Peyer's patch (tissue), 4 donors: ENCODE data around the gene NOL3.

ENCODE experiments used
- CTCF ChIP-seq, 6 experiments: fragments of 450-650 bp in 4 of 6; fragments of 200-600 bp in 2 of 6; sonication (generic) in 1 of 6; IDR thresholded peaks; one replicate each; pipeline ENCODE4 v1.5.1; 2017 to 2019; ENCODE audit warnings: antibody characterized with exemption in 6 of 6, mild to moderate bottlenecking in 3 of 6, moderate library complexity in 1 of 6
- POLR2A ChIP-seq, 2 donors: fragments of 450-650 bp; IDR thresholded peaks; one replicate each; pipeline ENCODE4 v1.5.1; 2017; ENCODE audit warnings: antibody characterized with exemption in 2 of 2, mild to moderate bottlenecking in 2 of 2, moderate library complexity in 2 of 2

GRCh38 chr16:67151431-67152097, 18.8 kb upstream of the NOL3 start:
- TF ChIP-seq CTCF (IDR thresholded peaks at IDR 0.05): no peak
- TF ChIP-seq POLR2A (IDR thresholded peaks at IDR 0.05): no peak
